SK-N-SH (cell line): Measurements from ENCODE around the gene NUDCD3.

Source experiments
- EZH2phosphoT487 ChIP-seq: fragments of 200-600 bp; sonication (generic); IDR thresholded peaks from 2 replicates; pipeline ENCODE4 v1.6.1; 2017; ENCODE audit warnings: low read depth, mixed run types, mild to moderate bottlenecking, antibody characterized with exemption, moderate library complexity, borderline replicate concordance
- POLR2AphosphoS5 ChIP-seq: IDR thresholded peaks from 2 replicates; pipeline ENCODE4 v1.6.1; 2012; ENCODE audit warnings: low read depth, low read length
- TAF1 ChIP-seq: IDR thresholded peaks from 2 replicates; pipeline ENCODE4 v1.6.1; 2012; ENCODE audit warnings: low read depth, mild to moderate bottlenecking, low read length, moderate library complexity, borderline replicate concordance
- TF ChIP-seq, protein P1 (sequence below): fragments of 200-600 bp; sonication (generic); IDR thresholded peaks from 2 replicates; pipeline ENCODE4 v1.6.1; 2017; ENCODE audit warnings: antibody characterized with exemption, mild to moderate bottlenecking, moderate library complexity

GRCh38 chr7:44368455-44368854 lies 122.0 kb downstream of the NUDCD3 start:
- TF ChIP-seq, protein P1, sequence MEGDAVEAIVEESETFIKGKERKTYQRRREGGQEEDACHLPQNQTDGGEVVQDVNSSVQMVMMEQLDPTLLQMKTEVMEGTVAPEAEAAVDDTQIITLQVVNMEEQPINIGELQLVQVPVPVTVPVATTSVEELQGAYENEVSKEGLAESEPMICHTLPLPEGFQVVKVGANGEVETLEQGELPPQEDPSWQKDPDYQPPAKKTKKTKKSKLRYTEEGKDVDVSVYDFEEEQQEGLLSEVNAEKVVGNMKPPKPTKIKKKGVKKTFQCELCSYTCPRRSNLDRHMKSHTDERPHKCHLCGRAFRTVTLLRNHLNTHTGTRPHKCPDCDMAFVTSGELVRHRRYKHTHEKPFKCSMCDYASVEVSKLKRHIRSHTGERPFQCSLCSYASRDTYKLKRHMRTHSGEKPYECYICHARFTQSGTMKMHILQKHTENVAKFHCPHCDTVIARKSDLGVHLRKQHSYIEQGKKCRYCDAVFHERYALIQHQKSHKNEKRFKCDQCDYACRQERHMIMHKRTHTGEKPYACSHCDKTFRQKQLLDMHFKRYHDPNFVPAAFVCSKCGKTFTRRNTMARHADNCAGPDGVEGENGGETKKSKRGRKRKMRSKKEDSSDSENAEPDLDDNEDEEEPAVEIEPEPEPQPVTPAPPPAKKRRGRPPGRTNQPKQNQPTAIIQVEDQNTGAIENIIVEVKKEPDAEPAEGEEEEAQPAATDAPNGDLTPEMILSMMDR, result no peak
- TF ChIP-seq POLR2AphosphoS5 (no peak), TAF1 (no peak), EZH2phosphoT487 (no peak)
